SU-DHL-6 (cell line): ENCODE measurements around the gene TOMM34.

Source experiments
- H2AFZ ChIP-seq: fragments of 200-600 bp; sonication (generic); 2 replicates; pipeline ENCODE4 v1.6.1; 2014; ENCODE audit warnings: low read depth, mild to moderate bottlenecking, moderate library complexity, mixed read lengths, antibody characterized with exemption, low read length; ENCODE audit not compliant: severe bottlenecking
- H3F3A ChIP-seq: fragments of 200-600 bp; shearing (Covaris generic); 2 replicates; pipeline ENCODE4 v1.6.0; 2016; ENCODE audit warnings: antibody characterized with exemption, mild to moderate bottlenecking; ENCODE audit not compliant: insufficient read depth
- H3K27ac ChIP-seq: fragments of 200-600 bp; sonication (generic); 2 replicates; pipeline ENCODE4 v1.5.1; 2016; ENCODE audit warnings: low read depth, mild to moderate bottlenecking, low read length, moderate library complexity, mixed read lengths
- H3K27me3 ChIP-seq: fragments of 200-600 bp; sonication (generic), shearing (Covaris generic); 2 replicates; pipeline ENCODE4 v1.6.0; 2014; ENCODE audit warnings: mild to moderate bottlenecking, low read length
- H3K36me3 ChIP-seq: fragments of 200-600 bp; sonication (generic); 2 replicates; pipeline ENCODE4 v1.6.1; 2014; ENCODE audit warnings: mild to moderate bottlenecking, low read length, mixed read lengths
- H3K4me2 ChIP-seq: fragments of 300-600, 200-600 bp; shearing (Covaris generic), sonication (generic); 2 replicates; pipeline ENCODE4 v1.6.0; 2014; ENCODE audit warnings: low read length, low read depth, mild to moderate bottlenecking; ENCODE audit not compliant: poor library complexity, severe bottlenecking
- H3K4me3 ChIP-seq: fragments of 200-600 bp; sonication (generic); 2 replicates; pipeline ENCODE4 v1.5.1; 2014; ENCODE audit warnings: antibody characterized with exemption, low read length, mild to moderate bottlenecking, mixed read lengths; ENCODE audit not compliant: insufficient read depth, poor library complexity, severe bottlenecking
- H3K79me2 ChIP-seq: fragments of 200-600 bp; sonication (generic); 2 replicates; pipeline ENCODE4 v1.6.1; 2014; ENCODE audit warnings: mild to moderate bottlenecking, low read length, moderate library complexity; ENCODE audit not compliant: insufficient read depth
- H3K9ac ChIP-seq: fragments of 200-600 bp; sonication (generic); 2 replicates; pipeline ENCODE4 v1.7.0; 2014; ENCODE audit warnings: mild to moderate bottlenecking, low read length
- H3K9me2 ChIP-seq: fragments of 200-600 bp; sonication (generic); replicated peaks from 2 replicates; pipeline ENCODE4 v1.6.1; 2014; ENCODE audit warnings: low read length; ENCODE audit not compliant: insufficient read depth
- H3K9me3 ChIP-seq: fragments of 200-600 bp; sonication (generic); 2 replicates; pipeline ENCODE4 v1.6.1; 2014; ENCODE audit warnings: low read length, mixed read lengths; ENCODE audit not compliant: insufficient read depth
- H4K20me1 ChIP-seq: fragments of 200-600 bp; sonication (generic); 2 replicates; pipeline ENCODE4 v1.6.1; 2014; ENCODE audit warnings: low read depth, mild to moderate bottlenecking, antibody characterized with exemption, low read length, moderate library complexity, mixed read lengths
- CTCF ChIP-seq: fragments of 200-600 bp; sonication (generic); IDR thresholded peaks from one replicate; pipeline ENCODE4 v1.5.1; 2017; ENCODE audit warnings: antibody characterized with exemption, mild to moderate bottlenecking, low read length, moderate library complexity; ENCODE audit not compliant: insufficient read depth, poor library complexity, severe bottlenecking
- EZH2phosphoT487 ChIP-seq: fragments of 200-600 bp; sonication (generic), shearing (Covaris generic); conservative IDR thresholded peaks from 2 replicates; pipeline ENCODE4 v1.6.1; 2018; ENCODE audit warnings: mild to moderate bottlenecking, antibody characterized with exemption, low read length, moderate library complexity, mixed read lengths

Gene TOMM34

GRCh38 chr20:44981736-44982406 is 21.7 kb upstream of the TOMM34 start:
- Histone ChIP-seq H3K4me3 (no peak overlapping the region), H2AFZ (no peak overlapping the region), H3K27ac (no peak overlapping the region), H3K36me3 (peaks cover 61% of the 10 kb centered on the region), H3K79me2 (peaks cover 62% of the 10 kb centered on the region), H3K9ac (no peak overlapping the region), H3K4me2 (no peak overlapping the region), H3K9me3 (no peaks in the 10 kb centered on the region), H3K27me3 (no peaks in the 10 kb centered on the region), H4K20me1 (0 out of 2 replicates have a peak, but pooled peaks cover 7% of the 10 kb centered on the region), H3K9me2 (no peaks in the 10 kb centered on the region), H3F3A (peaks cover 32% of the 10 kb centered on the region)
- TF ChIP-seq CTCF (no peak), EZH2phosphoT487 (no peak)

- Histone ChIP-seq H3K27me3 (no peaks in the 10 kb centered on the region), H3K4me3 (peak overlapping the region; percentile 27), H3K9ac (peak overlapping the region; percentile 41), H3K9me3 (no peaks in the 10 kb centered on the region), H3K36me3 (peaks cover 59% of the 10 kb centered on the region), H3K9me2 (no peaks in the 10 kb centered on the region), H2AFZ (no peak overlapping the region), H3K4me2 (peak overlapping the region; percentile 86), H4K20me1 (0 out of 2 replicates have a peak, but pooled peaks cover 7% of the 10 kb centered on the region), H3K27ac (peak overlapping the region; percentile 95), H3K79me2 (peaks cover 42% of the 10 kb centered on the region), H3F3A (peaks cover 49% of the 10 kb centered on the region)
- TF ChIP-seq CTCF (no peak), EZH2phosphoT487 (no peak)
These were observed 19.0 kb upstream of the TOMM34 start for GRCh38 chr20:44979090-44979621.

GRCh38 chr20:44976698-44977097 is 16.5 kb upstream of the TOMM34 start:
- Histone ChIP-seq H2AFZ (no peak overlapping the region), H3K9me3 (no peaks in the 10 kb centered on the region), H3K27me3 (no peaks in the 10 kb centered on the region), H3K4me2 (no peak overlapping the region), H3K9ac (no peak overlapping the region), H4K20me1 (no peaks in the 10 kb centered on the region; the same call in 1 of the 2 replicates), H3K9me2 (no peaks in the 10 kb centered on the region), H3K79me2 (peaks cover 43% of the 10 kb centered on the region), H3K36me3 (peaks cover 57% of the 10 kb centered on the region), H3F3A (peaks cover 49% of the 10 kb centered on the region), H3K4me3 (no peak overlapping the region), H3K27ac (peak overlapping the region; percentile 95)
- TF ChIP-seq CTCF (no peak), EZH2phosphoT487 (no peak)
